SHP77 (cell line): ENCODE results near the gene SLC22A31.
A peak's percentile ranks its signal among the peaks of the same experiment; 100 is the strongest.

Experiments used
- DNase-seq, 2 experiments: peaks; one replicate each; lab custom pipeline; 2025; lab: John Stamatoyannopoulos, UW

The SLC22A31 gene

GRCh38 chr16:89164847-89165680, 35.3 kb downstream of the SLC22A31 start:
- DNase-seq = no peak

- no peak for DNase-seq
These were observed 35.9 kb downstream of the SLC22A31 start for GRCh38 chr16:89164436-89164835.

- DNase-seq = no peak
These were observed 37.0 kb downstream of the SLC22A31 start for GRCh38 chr16:89163297-89163696.

GRCh38 chr16:89161763-89162713, 38.3 kb downstream of the SLC22A31 start:
- DNase-seq = no peak

GRCh38 chr16:89160977-89161701, 39.2 kb downstream of the SLC22A31 start:
- DNase-seq = no peak

GRCh38 chr16:89159850-89160354, 40.4 kb downstream of the SLC22A31 start:
- no peak for DNase-seq

GRCh38 chr16:89159066-89159849, 41.1 kb downstream of the SLC22A31 start:
- DNase-seq = no peak

GRCh38 chr16:89157778-89158177, 42.6 kb downstream of the SLC22A31 start:
- no peak for DNase-seq

GRCh38 chr16:89156740-89157645, 43.3 kb downstream of the SLC22A31 start:
- no peak for DNase-seq

- DNase-seq = no peak
These were observed 44.2 kb downstream of the SLC22A31 start for GRCh38 chr16:89155851-89156739.

- DNase-seq = no peak
These were observed 45.1 kb downstream of the SLC22A31 start for GRCh38 chr16:89155184-89155679.

- no peak for DNase-seq
These were observed 45.8 kb downstream of the SLC22A31 start for GRCh38 chr16:89154390-89155183.

GRCh38 chr16:89153848-89154271, 46.5 kb downstream of the SLC22A31 start:
- no peak for DNase-seq

- DNase-seq = no peak
These were observed 47.3 kb downstream of the SLC22A31 start for GRCh38 chr16:89152831-89153700.

- no peak for DNase-seq
These were observed 49.4 kb downstream of the SLC22A31 start for GRCh38 chr16:89150981-89151380.

GRCh38 chr16:89150090-89150835, 50.1 kb downstream of the SLC22A31 start:
- peak in 1 of 2 experiments; percentile 26 for DNase-seq
